ENCODE results near the gene FOXA2.
"Not testable (repeated sequence)": the region's sequence is repeated elsewhere in the genome, so short reads cannot be mapped to it uniquely, and the experiment has no call there.

The FOXA2 gene

GRCh38 chr20:22567944-22568871 lies 16.2 kb downstream of the FOXA2 start:
- no peak for DNase-seq

- no peak for DNase-seq
Measured at GRCh38 chr20:22566876-22567658, 17.3 kb downstream of the FOXA2 start.

- no peak for DNase-seq
Measured at GRCh38 chr20:22563062-22563965, 21.1 kb downstream of the FOXA2 start.

GRCh38 chr20:22562620-22563019 lies 21.8 kb downstream of the FOXA2 start:
- DNase-seq, result no peak

- no peak for DNase-seq
Measured at GRCh38 chr20:22561965-22562577, 22.3 kb downstream of the FOXA2 start.

GRCh38 chr20:22560817-22561216 lies 23.6 kb downstream of the FOXA2 start:
- DNase-seq, result no peak

GRCh38 chr20:22559711-22560318 lies 24.6 kb downstream of the FOXA2 start:
- DNase-seq, result no peak

GRCh38 chr20:22557403-22558276 lies 26.7 kb downstream of the FOXA2 start:
- no peak for DNase-seq

GRCh38 chr20:22556565-22557056 lies 27.8 kb downstream of the FOXA2 start:
- DNase-seq, result no peak

- DNase-seq, result no peak
Measured at GRCh38 chr20:22555791-22556564, 28.4 kb downstream of the FOXA2 start.

- no peak for DNase-seq
Measured at GRCh38 chr20:22554391-22554790, 30.0 kb downstream of the FOXA2 start.

GRCh38 chr20:22550514-22550913 lies 33.9 kb downstream of the FOXA2 start:
- not testable (repeated sequence) for DNase-seq

- no peak for DNase-seq
Measured at GRCh38 chr20:22548040-22548439, 36.3 kb downstream of the FOXA2 start.

- DNase-seq, result no peak
Measured at GRCh38 chr20:22546344-22546743, 38.0 kb downstream of the FOXA2 start.

GRCh38 chr20:22545045-22545444 lies 39.3 kb downstream of the FOXA2 start:
- no peak for DNase-seq

GRCh38 chr20:22544462-22544861 lies 39.9 kb downstream of the FOXA2 start:
- no peak for DNase-seq

- no peak for DNase-seq
Measured at GRCh38 chr20:22542427-22542826, 41.9 kb downstream of the FOXA2 start.

- no peak for DNase-seq
Measured at GRCh38 chr20:22540832-22541231, 43.5 kb downstream of the FOXA2 start.

- no peak for DNase-seq
Measured at GRCh38 chr20:22536956-22537756, 47.2 kb downstream of the FOXA2 start.

Measured in NCI-H1436 treated with DMSO at 0.1 percent for 48 hours (cell line).